Panc1 (cell line): ENCODE data around the gene PBOV1.

Experiments
- POLR2AphosphoS5 ChIP-seq: IDR thresholded peaks from 2 replicates; pipeline ENCODE4 v1.6.1; 2012; ENCODE audit warnings: mild to moderate bottlenecking, low read depth, low read length, moderate library complexity
- SIN3A ChIP-seq: IDR thresholded peaks from 2 replicates; pipeline ENCODE4 v1.6.1; 2012; ENCODE audit warnings: low read depth, mild to moderate bottlenecking, low read length, moderate library complexity, borderline replicate concordance; ENCODE audit not compliant: insufficient read depth
- TCF7L2 ChIP-seq: IDR thresholded peaks from 2 replicates; pipeline ENCODE4 v1.6.1; 2011; ENCODE audit warnings: mild to moderate bottlenecking, low read depth, low read length, inconsistent platforms
- TF ChIP-seq, protein P1 (sequence below): fragments of 450-650 bp; IDR thresholded peaks from 2 replicates; pipeline ENCODE4 v1.5.1; 2017; ENCODE audit warnings: mild to moderate bottlenecking
- TF ChIP-seq, protein P2 (sequence below), 2 experiments: IDR thresholded peaks; 2 replicates each; pipeline ENCODE4 v1.6.1; 2011 to 2012; ENCODE audit warnings: low read depth in 2 of 2, control low read depth in 1 of 2, low read length in 1 of 2, mild to moderate bottlenecking in 1 of 2, moderate library complexity in 1 of 2; ENCODE audit not compliant: insufficient read depth in 1 of 2

DNA sequence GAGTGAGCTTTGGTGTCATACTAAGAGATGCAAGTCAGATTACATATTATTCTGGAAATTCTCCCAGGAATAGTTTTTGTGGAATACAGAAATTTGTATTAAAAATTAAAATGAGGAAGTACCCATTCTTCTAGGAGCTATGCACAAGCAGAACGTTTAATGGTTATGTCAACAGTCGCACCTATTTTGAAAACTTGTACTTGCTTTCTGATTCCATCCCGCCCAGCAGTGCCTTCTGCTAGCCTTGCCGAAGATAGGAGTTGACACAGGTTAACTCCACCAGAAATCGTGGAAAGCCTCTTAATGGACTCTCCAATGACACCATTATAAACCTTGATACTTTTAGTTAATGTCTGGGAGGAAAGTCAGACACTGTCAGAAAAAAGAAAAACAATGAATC lies 6.7 kb downstream of the PBOV1 start:
- no peak for TF ChIP-seq POLR2AphosphoS5
- TF ChIP-seq, protein P1, sequence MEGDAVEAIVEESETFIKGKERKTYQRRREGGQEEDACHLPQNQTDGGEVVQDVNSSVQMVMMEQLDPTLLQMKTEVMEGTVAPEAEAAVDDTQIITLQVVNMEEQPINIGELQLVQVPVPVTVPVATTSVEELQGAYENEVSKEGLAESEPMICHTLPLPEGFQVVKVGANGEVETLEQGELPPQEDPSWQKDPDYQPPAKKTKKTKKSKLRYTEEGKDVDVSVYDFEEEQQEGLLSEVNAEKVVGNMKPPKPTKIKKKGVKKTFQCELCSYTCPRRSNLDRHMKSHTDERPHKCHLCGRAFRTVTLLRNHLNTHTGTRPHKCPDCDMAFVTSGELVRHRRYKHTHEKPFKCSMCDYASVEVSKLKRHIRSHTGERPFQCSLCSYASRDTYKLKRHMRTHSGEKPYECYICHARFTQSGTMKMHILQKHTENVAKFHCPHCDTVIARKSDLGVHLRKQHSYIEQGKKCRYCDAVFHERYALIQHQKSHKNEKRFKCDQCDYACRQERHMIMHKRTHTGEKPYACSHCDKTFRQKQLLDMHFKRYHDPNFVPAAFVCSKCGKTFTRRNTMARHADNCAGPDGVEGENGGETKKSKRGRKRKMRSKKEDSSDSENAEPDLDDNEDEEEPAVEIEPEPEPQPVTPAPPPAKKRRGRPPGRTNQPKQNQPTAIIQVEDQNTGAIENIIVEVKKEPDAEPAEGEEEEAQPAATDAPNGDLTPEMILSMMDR, result no peak
- TF ChIP-seq, protein P2, sequence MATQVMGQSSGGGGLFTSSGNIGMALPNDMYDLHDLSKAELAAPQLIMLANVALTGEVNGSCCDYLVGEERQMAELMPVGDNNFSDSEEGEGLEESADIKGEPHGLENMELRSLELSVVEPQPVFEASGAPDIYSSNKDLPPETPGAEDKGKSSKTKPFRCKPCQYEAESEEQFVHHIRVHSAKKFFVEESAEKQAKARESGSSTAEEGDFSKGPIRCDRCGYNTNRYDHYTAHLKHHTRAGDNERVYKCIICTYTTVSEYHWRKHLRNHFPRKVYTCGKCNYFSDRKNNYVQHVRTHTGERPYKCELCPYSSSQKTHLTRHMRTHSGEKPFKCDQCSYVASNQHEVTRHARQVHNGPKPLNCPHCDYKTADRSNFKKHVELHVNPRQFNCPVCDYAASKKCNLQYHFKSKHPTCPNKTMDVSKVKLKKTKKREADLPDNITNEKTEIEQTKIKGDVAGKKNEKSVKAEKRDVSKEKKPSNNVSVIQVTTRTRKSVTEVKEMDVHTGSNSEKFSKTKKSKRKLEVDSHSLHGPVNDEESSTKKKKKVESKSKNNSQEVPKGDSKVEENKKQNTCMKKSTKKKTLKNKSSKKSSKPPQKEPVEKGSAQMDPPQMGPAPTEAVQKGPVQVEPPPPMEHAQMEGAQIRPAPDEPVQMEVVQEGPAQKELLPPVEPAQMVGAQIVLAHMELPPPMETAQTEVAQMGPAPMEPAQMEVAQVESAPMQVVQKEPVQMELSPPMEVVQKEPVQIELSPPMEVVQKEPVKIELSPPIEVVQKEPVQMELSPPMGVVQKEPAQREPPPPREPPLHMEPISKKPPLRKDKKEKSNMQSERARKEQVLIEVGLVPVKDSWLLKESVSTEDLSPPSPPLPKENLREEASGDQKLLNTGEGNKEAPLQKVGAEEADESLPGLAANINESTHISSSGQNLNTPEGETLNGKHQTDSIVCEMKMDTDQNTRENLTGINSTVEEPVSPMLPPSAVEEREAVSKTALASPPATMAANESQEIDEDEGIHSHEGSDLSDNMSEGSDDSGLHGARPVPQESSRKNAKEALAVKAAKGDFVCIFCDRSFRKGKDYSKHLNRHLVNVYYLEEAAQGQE (IDR thresholded peaks at IDR 0.05; ENCODE audit: insufficient read depth in 1 of 2, low read depth in 2 of 2, low read length in 1 of 2), result no peak
- no peak for TF ChIP-seq SIN3A
- TF ChIP-seq TCF7L2, result no peak
